Measurements from ENCODE around the gene IFIH1.

Gene IFIH1

GRCh38 chr2:162308747-162309503, 9.6 kb downstream of the IFIH1 start:
- no peak for DNase-seq

- no peak for DNase-seq
These were observed 12.6 kb downstream of the IFIH1 start for GRCh38 chr2:162305901-162306300.

DNA sequence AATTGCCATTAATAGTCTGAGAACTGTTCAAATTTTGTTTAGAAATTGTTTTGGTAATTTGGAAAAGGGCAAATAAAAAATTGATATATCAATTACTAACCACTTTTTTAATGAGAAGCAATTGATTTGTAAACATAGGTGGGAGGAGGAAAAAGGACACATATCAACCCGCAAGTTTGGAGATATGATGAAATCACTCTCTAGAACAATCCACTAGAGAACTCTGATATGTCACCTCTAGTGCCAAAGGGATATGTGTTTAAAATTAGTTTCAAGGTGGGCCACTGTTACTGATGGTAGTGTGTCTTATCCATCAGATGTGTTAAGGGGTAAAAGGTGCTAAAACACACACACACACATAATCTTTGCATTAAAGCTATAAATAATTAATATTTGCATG, 16.6 kb downstream of the IFIH1 start:
- no peak for DNase-seq

- DNase-seq: peak; percentile 54
These were observed 17.2 kb downstream of the IFIH1 start for GRCh38 chr2:162301151-162301804.

DNA sequence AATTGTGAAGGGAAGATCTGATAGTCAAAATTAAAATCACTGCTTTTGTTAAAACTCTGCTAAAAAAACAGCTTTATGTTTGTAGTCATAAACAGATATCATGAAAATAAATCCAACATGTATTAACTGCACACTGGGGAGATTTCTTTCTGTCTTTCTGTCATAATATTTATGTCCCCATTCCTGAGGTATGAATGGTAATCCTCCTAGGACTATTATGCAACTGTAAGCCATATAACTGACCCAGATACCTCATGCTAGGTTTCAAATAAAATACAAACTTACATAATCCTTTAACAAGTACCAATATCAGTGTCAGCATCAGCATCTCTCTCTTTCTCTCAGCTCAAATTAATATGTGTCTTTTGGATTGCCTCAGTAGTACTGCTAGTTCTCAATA, 18.2 kb downstream of the IFIH1 start:
- DNase-seq: no peak

DNA sequence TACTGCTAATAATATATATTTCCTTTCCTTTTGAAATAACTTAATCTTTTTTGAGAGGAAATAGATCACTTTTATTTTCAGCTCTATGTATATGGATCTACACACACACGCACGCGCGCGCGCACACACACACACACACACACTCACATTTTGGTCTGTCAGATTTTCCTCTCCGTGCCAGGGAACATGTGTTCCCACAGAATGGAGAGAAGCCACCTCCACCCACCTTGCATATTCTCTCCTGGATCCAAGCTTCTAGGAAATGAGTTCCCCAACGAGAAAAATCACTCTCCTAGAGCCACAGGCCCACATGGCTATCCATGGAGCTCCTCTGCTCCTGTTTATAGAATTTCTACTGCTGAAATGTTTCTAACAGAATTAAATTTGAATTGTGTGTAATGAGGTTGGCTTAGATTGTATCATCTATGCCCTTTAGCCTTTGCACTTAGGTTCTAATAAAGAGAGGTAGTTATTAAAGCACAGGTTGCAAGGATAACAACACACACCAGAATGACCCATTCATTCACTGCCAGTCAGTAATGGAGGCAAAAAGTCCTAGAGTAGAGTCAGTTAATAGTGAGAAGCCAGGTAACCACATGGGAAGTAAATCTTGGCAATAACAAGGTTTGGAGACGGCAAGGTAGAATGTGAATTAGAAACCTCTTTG, 19.7 kb downstream of the IFIH1 start:
- no peak for DNase-seq

- DNase-seq: peak; percentile 34
These were observed 20.4 kb downstream of the IFIH1 start for GRCh38 chr2:162297925-162298552.

GRCh38 chr2:162295009-162295408, 23.5 kb downstream of the IFIH1 start:
- DNase-seq: no peak

- DNase-seq: no peak
These were observed 25.2 kb downstream of the IFIH1 start for GRCh38 chr2:162293122-162293786.

- no peak for DNase-seq
These were observed 26.7 kb downstream of the IFIH1 start for GRCh38 chr2:162291748-162292147.

DNA sequence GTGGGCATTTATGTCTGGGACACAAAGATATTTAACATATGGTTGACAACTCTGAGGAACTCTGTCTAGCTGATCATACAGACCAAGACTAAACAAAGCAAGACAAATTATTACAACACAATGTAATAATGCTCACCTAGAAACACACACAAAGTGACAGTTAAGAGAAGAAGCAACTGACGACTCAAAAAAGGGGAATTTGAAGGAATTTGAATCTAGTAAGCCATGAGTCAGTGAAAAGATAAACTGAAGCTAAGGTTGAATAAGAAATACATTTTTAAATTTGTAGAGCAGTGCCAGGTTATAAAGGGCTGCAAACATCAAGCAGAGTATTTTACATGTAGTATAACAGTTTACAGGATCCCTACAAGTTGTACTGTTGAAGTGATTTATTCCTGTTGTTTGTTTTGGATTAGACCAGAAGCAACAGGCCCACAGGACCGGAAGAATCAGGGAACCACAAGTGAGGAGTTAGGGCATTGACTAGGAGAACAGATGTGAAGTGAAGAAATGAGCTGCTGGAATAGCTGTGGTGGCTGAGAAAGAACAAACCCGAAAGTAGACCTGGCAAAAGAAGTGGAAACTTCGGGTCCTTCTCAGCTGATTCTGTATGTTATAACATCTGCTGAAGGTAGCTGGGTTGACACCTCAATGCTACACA, 35.6 kb downstream of the IFIH1 start:
- DNase-seq: no peak

- DNase-seq: no peak
These were observed 37.8 kb downstream of the IFIH1 start for GRCh38 chr2:162280654-162281053.

DNA sequence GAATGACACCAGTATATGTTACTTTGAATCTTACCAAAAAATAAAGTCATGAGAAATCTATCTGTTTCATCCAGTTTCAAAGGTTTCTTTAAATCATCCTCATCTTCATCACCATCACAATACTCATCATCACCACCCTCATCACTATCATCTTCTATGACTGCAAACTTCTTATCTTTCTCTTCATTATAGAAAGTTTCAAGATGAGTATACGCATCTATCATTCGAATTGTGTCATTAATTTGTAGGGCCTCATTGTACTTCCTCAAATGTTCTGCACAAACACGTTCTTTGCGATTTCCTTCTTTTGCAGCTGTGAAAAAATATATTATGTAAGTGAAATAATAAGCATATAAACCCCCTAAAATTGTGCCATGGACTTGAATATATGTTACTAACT, 41.1 kb downstream of the IFIH1 start:
- DNase-seq: no peak

GRCh38 chr2:162267996-162268395, 50.5 kb downstream of the IFIH1 start:
- DNase-seq: no peak

DNA sequence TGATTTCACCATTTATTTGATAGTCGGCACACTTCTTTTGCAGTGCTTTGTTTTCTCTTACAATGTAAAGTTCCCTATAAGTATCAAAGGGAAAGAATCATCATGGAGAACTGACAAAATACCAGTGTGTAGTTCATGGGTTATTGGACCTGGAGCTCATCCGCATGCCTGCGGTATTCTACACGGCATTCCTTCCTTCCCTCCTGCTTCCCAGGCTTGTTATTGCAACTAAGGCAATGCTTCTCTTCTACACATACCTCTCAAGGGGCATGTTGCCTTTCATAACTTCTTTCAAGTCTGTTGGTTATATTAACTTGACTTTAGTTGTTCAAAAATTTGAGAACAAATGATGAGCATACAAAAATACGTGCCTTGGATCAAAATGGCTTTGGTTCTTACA, 51.0 kb downstream of the IFIH1 start:
- DNase-seq: no peak

GRCh38 chr2:162266460-162266760, 52.1 kb downstream of the IFIH1 start:
- DNase-seq: no peak

DNA sequence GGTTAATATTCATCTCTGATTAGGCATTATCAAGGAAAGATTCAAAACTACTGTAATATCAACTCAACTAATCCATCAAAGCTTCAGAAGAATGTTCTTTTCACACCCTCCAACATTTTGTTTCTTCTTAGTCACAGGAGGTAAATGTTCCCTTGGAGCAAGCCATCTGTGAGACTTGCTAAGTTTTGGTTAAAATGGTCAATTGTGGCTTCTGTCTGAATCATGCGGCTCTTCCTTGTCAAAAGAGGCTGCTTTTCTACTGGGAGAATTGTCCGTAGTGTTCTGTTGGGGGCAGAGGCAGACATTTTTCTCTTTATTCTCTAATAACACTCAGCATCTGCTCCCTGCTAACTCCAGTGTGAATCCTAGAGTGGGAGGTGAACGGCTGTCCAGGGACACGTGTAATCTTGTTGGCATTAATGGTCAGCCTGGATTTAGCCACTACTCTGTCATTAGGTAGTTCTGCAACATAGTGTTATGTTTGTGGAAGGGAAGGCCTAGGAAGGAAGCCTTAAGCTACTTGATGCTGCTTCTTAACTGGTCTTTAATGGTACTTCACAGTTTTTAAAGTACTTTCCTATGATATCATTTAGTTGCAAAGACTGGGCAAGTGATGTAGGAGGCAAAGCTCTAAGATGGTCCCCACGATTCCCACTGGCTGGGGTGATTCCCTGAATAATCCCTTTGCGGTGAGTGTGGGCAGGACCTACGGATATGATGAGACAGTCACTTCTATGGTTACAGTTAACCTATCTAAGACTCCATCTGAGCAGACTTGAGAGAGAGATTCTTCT, 52.6 kb downstream of the IFIH1 start:
- no peak for DNase-seq

DNA sequence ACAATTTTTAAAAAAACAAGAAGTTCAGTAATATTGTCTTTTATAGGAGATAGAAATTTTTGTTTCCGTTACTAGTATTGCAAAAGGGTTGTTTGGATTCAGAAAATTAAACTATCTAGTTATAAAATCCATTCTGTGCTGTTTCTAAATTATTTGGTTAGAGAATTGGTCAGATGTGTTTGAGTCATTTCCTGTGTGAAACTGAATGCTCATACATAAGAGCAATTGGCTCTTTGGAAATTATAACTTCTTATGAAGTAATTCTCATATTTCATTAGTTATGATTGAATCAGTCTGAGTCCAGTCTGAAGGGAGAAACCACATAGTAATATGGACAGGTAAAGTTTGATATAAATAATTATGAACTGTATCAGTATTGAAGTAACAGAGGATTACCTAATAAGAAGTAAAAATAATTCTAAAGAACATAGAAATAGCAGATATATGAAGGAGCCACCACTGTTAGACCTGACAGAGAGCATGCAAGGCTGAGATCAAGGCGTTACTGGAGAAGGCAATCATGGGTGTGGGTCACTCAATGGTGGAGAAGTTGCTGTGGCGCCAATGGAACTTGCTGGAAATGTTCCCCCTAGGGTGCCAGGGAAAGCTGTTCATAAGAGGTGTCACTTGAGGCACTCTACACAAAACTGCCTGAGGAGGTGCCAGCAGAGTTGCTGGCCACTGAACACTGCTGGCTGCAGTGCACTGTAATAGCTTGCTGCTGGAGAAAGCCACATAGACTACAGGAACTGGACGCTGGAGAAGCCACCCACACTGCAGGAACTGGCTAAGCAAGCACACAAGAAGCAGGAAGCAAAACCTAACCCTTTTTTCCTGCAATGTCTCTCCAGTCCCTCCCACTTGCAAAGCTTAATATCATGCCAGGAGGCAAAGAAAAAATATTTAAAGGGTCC, 57.2 kb downstream of the IFIH1 start:
- no peak for DNase-seq

DNA sequence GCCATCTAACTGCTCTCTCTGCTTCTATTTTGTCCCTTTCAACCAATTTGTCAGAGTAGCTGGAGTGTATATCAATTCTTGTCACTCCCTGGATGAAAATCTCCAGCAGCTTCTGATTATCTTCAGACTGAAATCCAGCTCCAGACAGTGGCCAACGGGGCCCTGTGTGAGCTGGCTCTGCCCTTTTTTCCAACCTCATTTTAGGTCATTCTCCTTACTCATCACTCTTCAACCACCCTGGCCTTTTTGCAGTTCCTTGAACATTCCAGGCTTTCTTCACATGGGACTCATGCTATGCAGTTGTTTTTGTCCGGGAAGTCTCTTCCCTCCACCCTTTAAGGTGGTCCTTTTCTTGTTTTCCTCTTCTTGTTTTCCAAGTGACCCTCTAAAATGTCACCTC, 59.8 kb downstream of the IFIH1 start:
- no peak for DNase-seq

GRCh38 chr2:162258169-162258568, 60.3 kb downstream of the IFIH1 start:
- no peak for DNase-seq

DNA sequence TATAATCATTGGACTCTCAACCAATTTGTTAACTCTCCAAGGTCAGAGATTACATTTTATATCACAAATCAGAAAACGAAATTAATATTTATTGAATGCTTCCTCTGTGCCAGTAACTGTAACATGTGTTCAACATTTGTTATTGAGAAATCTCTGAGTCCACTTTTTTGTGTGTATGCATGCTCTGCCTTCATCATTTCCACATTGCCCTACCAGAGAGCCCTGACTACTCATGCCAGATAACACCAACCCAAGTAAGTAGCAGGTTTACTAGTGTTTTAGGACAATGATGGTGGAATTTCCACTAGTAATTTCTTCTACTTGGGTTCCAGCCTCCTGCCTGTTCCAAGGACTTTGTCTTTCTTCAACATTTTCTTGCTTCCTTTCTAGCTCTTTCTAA, 61.1 kb downstream of the IFIH1 start:
- no peak for DNase-seq

Measured in NCI-H446 treated with DMSO at 0.1 percent for 48 hours (cell line).